Activated CD4-positive, CD25-positive, alpha-beta regulatory T cell treated with anti-CD3 and anti-CD28 coated beads, Interleukin-2, amount 50 U/mL, for 16 hours (primary cell): Measurements from ENCODE around the gene GRID1.

Experiments
- DNase-seq: peaks from one replicate; pipeline ENCODE4 v3.0.0-alpha.2; 2020; ENCODE audit warnings: low read depth, low spot score

Gene GRID1

DNA sequence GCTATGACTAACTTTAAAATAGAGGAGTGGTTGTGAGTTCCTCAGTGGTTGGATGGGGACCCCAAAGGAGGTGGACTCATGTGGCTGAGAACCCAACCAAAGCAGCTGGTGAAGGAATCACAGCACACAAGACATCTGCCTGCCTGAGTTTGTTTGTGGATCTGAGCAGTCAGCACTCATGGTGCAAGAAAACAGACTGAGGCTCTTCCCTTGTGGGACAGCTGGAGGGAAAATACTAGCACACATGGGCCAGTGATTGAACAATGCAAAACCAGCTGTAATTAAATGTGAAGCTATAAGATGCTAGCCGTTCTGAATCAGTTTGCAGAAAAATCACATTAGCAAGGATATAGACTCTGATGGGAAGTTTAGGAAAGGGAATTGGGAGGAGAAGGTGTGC lies 707.3 kb downstream of the GRID1 start:
- DNase-seq = no peak

- DNase-seq = no peak
Observed at GRCh38 chr10:85658518-85658917, 708.1 kb downstream of the GRID1 start.

DNA sequence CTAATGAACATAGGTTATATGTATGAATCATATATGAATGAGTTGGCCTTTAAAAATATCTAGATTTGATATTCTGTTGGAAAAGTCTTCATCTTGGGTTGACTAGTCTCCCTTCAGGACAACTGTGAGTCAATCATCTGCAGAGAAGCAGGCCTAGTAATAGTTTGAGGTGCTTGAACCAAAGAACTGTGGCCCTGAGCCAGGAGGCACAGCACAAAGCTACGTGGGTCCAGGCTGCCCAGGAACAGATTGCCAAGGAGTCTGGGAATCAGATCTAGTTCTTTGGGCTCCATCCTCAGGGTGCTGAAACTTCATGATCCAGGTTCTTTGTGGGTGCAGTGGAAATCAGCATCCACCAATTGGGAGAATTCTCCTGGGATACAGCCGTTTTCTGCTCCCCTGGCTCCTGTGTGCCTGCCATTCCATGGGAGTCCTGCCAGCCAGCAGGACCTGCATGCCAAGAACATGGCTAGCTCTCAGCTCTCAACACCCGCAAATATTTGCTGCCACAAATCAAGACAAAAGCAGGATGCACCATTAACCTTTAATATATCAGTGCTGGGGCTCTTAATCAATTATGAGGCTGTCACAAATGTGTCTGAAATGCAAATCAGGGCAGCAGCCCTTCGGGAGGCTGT lies 709.0 kb downstream of the GRID1 start:
- no peak for DNase-seq

GRCh38 chr10:85655411-85655810 lies 711.2 kb downstream of the GRID1 start:
- no peak for DNase-seq

- no peak for DNase-seq
Observed at GRCh38 chr10:85651497-85651882, 715.1 kb downstream of the GRID1 start.

GRCh38 chr10:85650791-85651496 lies 715.7 kb downstream of the GRID1 start:
- no peak for DNase-seq

- DNase-seq = no peak
Observed at GRCh38 chr10:85649461-85649860, 717.1 kb downstream of the GRID1 start.

- DNase-seq = no peak
Observed at GRCh38 chr10:85648279-85648754, 718.3 kb downstream of the GRID1 start.

DNA sequence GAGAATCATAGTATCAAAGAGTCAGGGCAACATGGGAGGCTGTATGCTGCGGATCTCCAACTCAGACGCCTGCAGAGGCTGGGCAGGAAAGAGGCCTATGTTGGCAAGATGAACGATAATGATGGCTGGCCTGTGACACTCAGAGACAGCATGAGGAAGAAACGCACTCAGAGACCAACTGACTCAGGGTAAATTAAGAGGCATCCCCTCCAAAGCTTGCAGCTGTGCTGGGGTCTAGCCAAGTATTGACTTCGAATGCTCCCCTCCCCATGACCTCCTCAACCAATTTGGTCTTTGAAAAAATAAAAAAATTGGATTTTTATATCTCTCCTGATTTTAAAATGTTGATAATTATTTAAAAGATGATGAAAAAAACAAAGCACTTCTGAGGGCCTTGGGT lies 718.9 kb downstream of the GRID1 start:
- DNase-seq = no peak

DNA sequence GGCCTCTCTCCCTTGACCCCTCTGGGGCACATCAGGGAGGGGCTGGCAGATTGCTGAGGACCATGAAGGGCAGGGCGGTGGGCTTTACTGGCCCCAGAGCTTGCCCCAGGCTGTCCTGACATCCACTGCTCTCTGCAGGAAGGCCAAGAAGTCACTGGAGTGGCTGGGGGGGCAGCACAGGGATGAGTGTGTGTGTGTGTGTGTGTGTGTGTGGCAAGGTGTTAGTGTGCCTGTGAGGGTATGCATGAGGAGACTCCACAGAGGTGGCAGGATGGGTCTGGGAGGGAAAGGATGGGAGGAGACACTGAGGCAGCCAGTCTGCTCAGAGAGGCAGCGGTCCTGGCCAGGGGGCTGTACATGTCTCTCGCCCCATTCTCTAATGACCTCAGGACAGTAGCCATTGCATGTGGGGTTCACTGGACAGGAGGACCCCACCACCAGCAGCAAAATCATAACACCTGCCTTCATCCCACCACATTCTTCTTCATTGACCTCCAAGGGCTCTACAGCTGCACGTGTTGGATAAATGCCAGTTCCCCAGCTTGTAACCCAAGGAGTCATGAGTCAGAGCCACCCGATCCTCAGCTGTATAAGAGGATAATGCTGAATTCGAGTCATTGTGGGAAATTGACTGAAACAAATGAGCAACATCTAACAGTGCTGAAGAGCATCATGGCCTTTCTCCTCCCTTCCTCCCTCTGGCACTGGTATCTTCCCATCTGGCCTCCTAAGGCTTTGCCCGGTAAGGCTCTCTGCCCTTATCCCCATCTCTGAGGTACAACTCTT lies 720.5 kb downstream of the GRID1 start:
- no peak for DNase-seq

GRCh38 chr10:85645053-85645452 lies 721.5 kb downstream of the GRID1 start:
- DNase-seq = no peak

GRCh38 chr10:85643845-85644525 lies 722.6 kb downstream of the GRID1 start:
- DNase-seq = no peak

GRCh38 chr10:85643171-85643844 lies 723.3 kb downstream of the GRID1 start:
- DNase-seq = no peak

GRCh38 chr10:85642421-85643170 lies 724.0 kb downstream of the GRID1 start:
- no peak for DNase-seq

- no peak for DNase-seq
Observed at GRCh38 chr10:85642082-85642420, 724.5 kb downstream of the GRID1 start.

- no peak for DNase-seq
Observed at GRCh38 chr10:85641479-85642009, 725.1 kb downstream of the GRID1 start.

- DNase-seq = no peak
Observed at GRCh38 chr10:85638797-85639196, 727.8 kb downstream of the GRID1 start.

DNA sequence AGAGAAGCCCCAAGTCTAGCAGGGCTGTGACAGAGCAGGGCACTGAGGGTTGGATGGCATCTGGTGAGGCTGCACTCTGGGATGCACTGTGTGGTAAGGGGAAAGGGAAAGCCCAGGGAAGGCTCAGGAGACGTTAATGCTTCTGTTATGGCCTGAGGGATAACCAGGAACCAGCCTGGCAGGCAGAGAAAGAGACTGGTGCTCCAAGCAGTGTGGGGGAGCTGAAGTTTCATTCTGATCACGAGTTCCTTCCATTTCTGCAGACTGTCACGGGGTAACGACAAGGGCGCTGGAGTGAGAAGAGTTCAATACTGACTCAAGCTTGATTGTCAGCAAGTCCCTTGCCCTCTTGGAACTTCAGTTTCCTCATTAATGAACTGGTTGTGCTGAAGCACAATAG lies 730.9 kb downstream of the GRID1 start:
- DNase-seq = no peak

- no peak for DNase-seq
Observed at GRCh38 chr10:85624511-85624910, 742.1 kb downstream of the GRID1 start.

DNA sequence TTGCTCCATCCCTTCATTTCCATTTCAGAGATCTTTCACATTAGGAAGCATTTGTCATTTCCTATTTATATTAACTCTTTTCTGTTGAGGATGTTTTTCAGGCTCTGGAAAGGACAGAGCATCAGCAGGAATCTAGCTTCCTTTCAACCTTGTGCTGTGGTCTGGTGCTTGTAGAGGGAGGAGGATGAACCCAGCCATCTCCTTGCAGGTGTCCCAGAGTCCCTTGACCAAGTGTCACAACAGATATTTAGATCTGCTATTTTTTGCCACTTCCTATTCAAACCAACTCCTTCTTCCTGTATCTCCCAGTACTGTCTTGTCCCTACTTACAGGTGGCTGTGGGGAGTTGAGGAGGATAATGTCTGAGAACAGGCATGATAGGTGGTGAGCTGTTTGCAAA lies 742.8 kb downstream of the GRID1 start:
- DNase-seq = no peak

DNA sequence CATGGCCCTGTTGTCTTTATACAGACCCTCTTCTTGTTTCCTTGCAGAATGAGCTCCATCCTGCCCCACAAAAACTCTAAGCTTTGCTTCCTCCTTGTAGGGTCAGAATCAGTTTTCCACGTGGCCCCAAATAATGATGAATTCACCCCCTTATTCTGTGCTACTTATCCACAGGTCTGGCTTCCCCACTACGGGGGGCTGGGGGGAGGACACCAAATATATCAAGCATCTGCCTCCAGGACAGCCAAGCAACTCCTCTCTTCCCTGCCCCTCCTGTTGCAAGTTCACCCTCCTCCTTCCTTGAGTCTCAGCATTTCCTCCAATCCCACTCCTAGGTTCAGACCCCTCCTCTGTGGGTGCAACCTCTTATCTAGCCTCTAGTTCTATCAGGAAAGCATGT lies 743.3 kb downstream of the GRID1 start:
- DNase-seq = no peak
